ENCODE data around the gene CCDC110. TPM values are rescaled to one million over a fixed set of nuclear protein-coding genes. Genes with fewer than 3 reads are reported as not detected.

The CCDC110 gene
- total RNA-seq, 1 experiment from 2014 or later: 4.3 TPM

DNA sequence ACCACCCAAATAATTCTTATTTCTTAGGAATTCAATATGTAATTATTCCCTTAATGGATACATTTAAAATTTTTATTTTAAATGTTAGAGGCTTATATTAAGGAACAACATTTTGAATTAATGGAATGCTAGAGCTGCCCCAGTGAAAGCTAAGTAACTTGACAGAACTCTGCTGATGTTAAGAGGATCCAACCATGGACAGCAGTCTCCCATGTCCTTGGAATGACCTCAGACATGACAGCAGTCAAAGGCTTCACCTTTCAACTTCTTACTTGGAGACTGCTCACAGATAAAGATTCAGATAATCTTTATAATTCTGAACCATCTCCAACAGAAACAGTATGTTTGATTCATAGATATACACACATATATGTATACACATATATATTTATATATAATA is 46.5 kb upstream of the CCDC110 start:
- H3K27ac ChIP-seq: no peak overlapping the region
- no peak overlapping the region for H2AFZ ChIP-seq
- CTCF ChIA-PET: no interaction called here
- H3K27me3 ChIP-seq (ENCODE audit: insufficient read depth, low read depth): no peaks in the 10 kb centered on the region
- no peak overlapping the region for H3K4me2 ChIP-seq
- H3K36me3 ChIP-seq (ENCODE audit: low read depth): no peaks in the 10 kb centered on the region
- no peaks in the 10 kb centered on the region for H3K79me2 ChIP-seq (ENCODE audit: low read depth)
- intact Hi-C loops (cut with micrococcal nuclease; ENCODE audit: unreplicated experiment): no loop called here
- DNase-seq: no peak
- H3K4me3 ChIP-seq: no peak overlapping the region
- no peaks in the 10 kb centered on the region for H3K9me2 ChIP-seq (ENCODE audit: insufficient read depth)
- no peaks in the 10 kb centered on the region for H3K4me1 ChIP-seq (replicated peaks; ENCODE audit: insufficient read depth)
- TF ChIP-seq, protein P1, sequence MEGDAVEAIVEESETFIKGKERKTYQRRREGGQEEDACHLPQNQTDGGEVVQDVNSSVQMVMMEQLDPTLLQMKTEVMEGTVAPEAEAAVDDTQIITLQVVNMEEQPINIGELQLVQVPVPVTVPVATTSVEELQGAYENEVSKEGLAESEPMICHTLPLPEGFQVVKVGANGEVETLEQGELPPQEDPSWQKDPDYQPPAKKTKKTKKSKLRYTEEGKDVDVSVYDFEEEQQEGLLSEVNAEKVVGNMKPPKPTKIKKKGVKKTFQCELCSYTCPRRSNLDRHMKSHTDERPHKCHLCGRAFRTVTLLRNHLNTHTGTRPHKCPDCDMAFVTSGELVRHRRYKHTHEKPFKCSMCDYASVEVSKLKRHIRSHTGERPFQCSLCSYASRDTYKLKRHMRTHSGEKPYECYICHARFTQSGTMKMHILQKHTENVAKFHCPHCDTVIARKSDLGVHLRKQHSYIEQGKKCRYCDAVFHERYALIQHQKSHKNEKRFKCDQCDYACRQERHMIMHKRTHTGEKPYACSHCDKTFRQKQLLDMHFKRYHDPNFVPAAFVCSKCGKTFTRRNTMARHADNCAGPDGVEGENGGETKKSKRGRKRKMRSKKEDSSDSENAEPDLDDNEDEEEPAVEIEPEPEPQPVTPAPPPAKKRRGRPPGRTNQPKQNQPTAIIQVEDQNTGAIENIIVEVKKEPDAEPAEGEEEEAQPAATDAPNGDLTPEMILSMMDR (conservative IDR thresholded peaks at IDR 0.05): no peak
- TF ChIP-seq EZH2 (IDR thresholded peaks at IDR 0.05; ENCODE audit: low read depth): no peak
- POLR2A ChIA-PET (ENCODE audit: unreplicated experiment): no interaction called here
- H4K20me1 ChIP-seq (ENCODE audit: insufficient read depth): no peaks in the 10 kb centered on the region
- no peaks in the 10 kb centered on the region for H3K9me3 ChIP-seq (ENCODE audit: insufficient read depth, low read depth)
- no peaks in the 10 kb centered on the region for H3F3A ChIP-seq (ENCODE audit: insufficient read depth, low read depth)
- BruUV-seq (replicated peaks): no TSS peak

DNA sequence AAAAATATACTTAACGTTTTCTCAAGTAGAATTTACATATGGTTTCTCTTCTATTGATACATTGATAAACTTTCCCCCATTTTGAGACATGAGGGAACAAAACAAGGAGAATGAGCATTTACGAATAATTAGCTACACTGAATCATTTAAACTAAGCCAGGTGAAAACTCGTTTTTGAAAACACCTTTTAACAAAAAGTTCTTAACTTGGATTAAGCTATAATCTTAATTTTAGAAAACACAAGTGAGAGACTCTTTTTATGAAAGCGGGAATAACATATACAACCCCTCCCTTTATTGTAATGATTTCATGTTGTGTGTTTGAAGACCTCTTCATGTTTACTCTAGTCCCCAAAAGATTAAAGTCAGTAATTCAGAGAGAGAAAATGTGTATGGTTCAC is 43.7 kb upstream of the CCDC110 start:
- Histone ChIP-seq H4K20me1 (ENCODE audit: insufficient read depth) (no peaks in the 10 kb centered on the region), H3K4me2 (no peak overlapping the region), H3K27me3 (ENCODE audit: insufficient read depth, low read depth) (no peaks in the 10 kb centered on the region), H3K9me3 (ENCODE audit: insufficient read depth, low read depth) (no peaks in the 10 kb centered on the region), H3K9me2 (ENCODE audit: insufficient read depth) (no peaks in the 10 kb centered on the region), H3K4me3 (no peak overlapping the region), H3K36me3 (ENCODE audit: low read depth) (no peaks in the 10 kb centered on the region), H3K79me2 (ENCODE audit: low read depth) (no peaks in the 10 kb centered on the region), H3K27ac (no peak overlapping the region), H2AFZ (no peak overlapping the region), H3F3A (ENCODE audit: insufficient read depth, low read depth) (no peaks in the 10 kb centered on the region), H3K4me1 (replicated peaks; ENCODE audit: insufficient read depth) (no peaks in the 10 kb centered on the region)
- intact Hi-C loops (cut with micrococcal nuclease; ENCODE audit: unreplicated experiment): no loop called here
- TF ChIP-seq EZH2 (IDR thresholded peaks at IDR 0.05; ENCODE audit: low read depth): no peak
- TF ChIP-seq, protein P1 (conservative IDR thresholded peaks at IDR 0.05): no peak
- ChIA-PET CTCF (no interaction called here), POLR2A (ENCODE audit: unreplicated experiment) (no interaction called here)
- DNase-seq: no peak
- BruUV-seq (replicated peaks): no TSS peak

DNA sequence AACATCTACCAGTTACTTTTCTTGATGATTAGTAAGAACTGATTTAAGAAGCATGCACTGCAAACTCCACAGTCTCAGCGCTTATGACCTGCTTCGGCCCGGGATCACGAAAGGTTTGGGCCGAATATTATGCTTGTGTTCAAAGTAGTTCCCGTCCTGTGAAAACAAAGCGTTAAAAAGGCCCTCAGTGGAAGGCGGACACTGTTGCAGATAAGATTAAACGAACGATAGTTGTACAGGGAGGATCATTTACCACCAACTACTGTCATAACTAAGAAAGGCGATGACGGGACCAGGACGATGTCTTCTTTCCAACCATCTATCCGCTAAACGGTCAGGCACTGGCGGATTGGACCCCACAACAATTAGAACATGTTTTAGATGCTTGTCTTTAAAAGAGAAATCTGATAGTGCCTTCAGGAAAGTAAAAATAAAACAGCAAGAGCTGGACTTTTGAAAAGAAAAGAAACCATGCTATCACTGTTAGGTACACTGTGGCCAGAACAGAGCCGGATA is 42.7 kb upstream of the CCDC110 start:
- no peak overlapping the region for H3K4me2 ChIP-seq

More for the DNA sequence above, 42.7 kb upstream of the CCDC110 start:
- H3K27me3 ChIP-seq (ENCODE audit: insufficient read depth, low read depth): no peaks in the 10 kb centered on the region
- no peaks in the 10 kb centered on the region for H3K9me2 ChIP-seq (ENCODE audit: insufficient read depth)
- no peaks in the 10 kb centered on the region for H3K4me1 ChIP-seq (replicated peaks; ENCODE audit: insufficient read depth)
- H3F3A ChIP-seq (ENCODE audit: insufficient read depth, low read depth): no peaks in the 10 kb centered on the region
- TF ChIP-seq, protein P1 (conservative IDR thresholded peaks at IDR 0.05): no peak
- TF ChIP-seq EZH2 (IDR thresholded peaks at IDR 0.05; ENCODE audit: low read depth): no peak
- no peaks in the 10 kb centered on the region for H3K9me3 ChIP-seq (ENCODE audit: insufficient read depth, low read depth)
- no peaks in the 10 kb centered on the region for H4K20me1 ChIP-seq (ENCODE audit: insufficient read depth)
- ChIA-PET POLR2A (ENCODE audit: unreplicated experiment) (no interaction called here), CTCF (no interaction called here)
- H3K4me3 ChIP-seq: no peak overlapping the region
- intact Hi-C loops (cut with micrococcal nuclease; ENCODE audit: unreplicated experiment): no loop called here
- no TSS peak for BruUV-seq (replicated peaks)
- no peaks in the 10 kb centered on the region for H3K36me3 ChIP-seq (ENCODE audit: low read depth)
- no peak for DNase-seq
- H3K27ac ChIP-seq: no peak overlapping the region
- H3K79me2 ChIP-seq (ENCODE audit: low read depth): no peaks in the 10 kb centered on the region
- H2AFZ ChIP-seq: no peak overlapping the region

Measured in PC-9 (cell line).